HG03135 (cell line): Measurements from ENCODE around the gene PTPRM.

Experiments
- ATAC-seq: cut with Tn5 transposase; IDR thresholded peaks from one replicate; pipeline ENCODE4 v1.9.1; 2021; ENCODE audit warnings: mild to moderate bottlenecking, moderate library complexity; ENCODE audit not compliant: unreplicated experiment

Gene PTPRM

GRCh38 chr18:8081267-8081666 is 514.2 kb downstream of the PTPRM start:
- no peak for ATAC-seq

DNA sequence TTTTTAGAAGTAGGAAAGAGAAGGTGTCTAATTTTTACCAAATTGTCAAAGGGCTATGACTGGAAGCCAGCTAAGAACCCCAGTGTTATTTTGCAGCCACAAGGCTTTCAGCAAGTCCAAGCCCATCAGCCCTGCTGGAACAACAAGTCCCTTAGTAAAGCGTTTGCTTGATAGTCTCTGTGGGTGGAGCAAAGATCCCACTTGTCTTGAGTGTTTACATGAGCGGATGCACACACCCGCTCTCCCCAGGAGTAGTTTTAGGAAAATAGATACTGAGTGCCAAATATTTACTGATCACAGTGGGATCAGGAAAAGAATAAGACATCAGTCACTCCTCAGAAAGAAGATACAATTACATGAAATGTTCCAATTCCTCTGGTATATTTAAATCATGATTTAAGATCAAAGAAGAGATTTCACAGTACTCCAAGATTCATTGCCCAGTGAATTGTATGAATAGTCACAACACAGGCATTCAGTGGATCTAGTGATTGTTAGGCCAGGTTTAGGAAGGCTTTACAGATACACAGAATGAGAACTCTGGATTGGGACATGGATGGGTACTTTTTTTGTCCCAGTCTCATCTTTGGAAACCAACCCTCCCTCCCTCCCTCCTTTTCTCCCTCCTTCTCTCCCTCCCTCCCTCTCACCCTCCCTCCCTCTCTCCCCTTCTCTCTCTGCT is 514.9 kb downstream of the PTPRM start:
- ATAC-seq = no peak

GRCh38 chr18:8084160-8084559 is 517.0 kb downstream of the PTPRM start:
- ATAC-seq = no peak

DNA sequence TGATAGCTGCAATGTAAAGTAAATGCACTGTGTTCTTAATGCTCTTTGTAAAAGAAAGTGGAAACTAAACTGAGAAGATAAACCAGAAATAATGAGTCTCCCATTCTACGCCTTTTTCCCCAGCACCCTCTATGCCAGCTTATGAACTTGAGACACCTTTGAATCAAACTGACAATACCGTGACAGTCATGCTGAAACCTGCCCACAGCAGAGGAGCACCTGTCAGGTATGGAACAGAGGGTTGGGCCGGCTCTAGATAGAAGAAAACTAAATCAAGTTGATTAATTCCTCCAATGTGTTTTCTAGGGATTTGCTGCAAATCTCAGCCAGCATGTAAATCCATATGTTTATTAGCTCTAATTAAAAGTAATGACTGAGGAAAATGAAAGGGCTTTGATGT is 521.5 kb downstream of the PTPRM start:
- ATAC-seq = no peak

DNA sequence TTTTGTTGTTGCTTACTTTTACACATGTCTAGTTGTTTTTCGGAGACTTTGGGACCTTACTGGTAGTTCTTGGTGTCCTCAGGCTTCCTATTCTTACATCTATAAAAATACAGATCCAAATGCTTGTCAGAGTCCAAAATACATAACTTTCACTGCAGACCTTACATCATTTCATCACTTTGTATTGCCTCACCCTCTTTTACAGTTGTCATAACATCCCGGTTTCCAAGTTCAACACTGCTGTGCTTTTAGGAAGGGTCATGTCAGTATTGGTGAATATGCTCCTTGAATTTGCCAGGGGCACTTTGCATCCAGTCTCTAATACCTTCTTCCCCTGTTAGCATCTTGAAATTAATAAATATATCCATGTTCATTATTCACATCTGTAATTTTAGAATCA is 523.9 kb downstream of the PTPRM start:
- ATAC-seq = no peak

- no peak for ATAC-seq
These were observed 528.9 kb downstream of the PTPRM start for GRCh38 chr18:8095947-8096570.

DNA sequence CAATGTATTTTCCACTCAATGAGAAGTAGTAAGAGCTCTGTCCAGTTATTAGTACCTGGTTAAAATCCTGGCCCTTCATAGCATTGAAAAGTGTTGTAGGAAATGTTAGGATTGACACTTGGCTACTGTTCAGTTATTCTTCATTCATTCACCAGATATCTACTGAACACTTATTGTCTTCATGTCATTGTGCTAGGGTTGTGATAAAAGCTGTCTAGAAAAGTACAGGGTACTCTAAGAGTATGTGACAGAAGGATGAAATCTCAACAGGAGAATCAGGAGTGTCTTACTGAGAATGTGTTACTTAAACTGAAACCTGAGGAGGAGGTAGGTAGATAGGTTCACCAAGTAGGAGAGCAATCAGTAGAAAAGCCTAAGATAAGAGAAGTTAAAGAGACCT is 530.3 kb downstream of the PTPRM start:
- no peak for ATAC-seq

DNA sequence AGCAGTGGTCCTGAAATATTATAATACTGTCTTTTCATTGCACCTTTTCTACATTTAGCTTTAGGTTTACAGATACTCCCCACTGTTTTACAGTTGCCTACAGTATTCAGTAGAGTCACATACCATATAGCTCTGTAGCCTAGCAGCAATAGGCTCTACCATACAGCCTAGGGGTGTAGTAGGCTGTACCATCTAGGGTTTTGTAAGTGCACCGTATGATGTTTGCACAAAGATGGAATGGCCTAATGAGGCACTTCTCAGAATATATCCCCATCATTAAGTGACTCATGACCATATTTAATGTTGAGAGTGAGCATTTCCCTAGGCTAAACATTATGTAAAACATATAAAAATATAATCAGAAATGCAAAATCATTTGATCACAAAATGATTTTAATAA is 530.8 kb downstream of the PTPRM start:
- ATAC-seq = no peak

DNA sequence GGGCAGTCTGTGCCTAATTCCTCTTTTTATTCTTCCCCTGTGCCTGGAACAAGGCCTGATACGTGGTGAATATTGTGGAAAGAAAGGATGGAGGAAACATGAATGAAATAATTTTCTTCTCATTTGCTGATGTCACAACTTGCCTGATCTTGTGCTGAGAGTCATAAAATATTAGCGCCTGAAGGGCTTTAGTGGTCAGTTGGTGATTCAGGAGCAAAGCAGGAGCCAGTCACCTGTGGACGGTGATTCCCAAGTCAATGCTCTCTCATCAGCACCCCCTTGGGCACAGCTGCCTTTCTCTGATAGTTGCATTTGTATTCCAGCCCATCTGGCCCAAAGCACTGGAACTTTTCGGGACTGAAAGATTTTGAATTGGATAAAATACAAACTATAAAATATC is 539.5 kb downstream of the PTPRM start:
- ATAC-seq = no peak

DNA sequence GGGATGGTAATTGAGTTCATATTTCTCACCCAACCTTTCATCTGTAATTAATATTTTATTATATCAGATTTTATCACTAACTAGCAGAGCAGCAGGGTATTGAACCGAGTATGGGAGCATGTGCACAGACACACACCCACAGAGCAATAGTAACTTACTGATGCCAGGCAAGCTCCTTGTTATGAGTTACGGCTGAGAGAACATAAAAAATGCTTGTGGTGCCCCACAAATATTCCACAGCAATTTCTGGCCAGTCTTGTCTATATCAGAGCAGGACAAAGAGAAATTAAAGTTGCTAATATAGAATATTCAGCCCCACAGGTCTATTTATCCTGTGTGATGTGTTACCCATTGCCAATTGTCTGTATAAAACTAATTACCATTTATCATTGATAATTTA is 540.3 kb downstream of the PTPRM start:
- no peak for ATAC-seq

- no peak for ATAC-seq
These were observed 547.4 kb downstream of the PTPRM start for GRCh38 chr18:8114480-8114879.

DNA sequence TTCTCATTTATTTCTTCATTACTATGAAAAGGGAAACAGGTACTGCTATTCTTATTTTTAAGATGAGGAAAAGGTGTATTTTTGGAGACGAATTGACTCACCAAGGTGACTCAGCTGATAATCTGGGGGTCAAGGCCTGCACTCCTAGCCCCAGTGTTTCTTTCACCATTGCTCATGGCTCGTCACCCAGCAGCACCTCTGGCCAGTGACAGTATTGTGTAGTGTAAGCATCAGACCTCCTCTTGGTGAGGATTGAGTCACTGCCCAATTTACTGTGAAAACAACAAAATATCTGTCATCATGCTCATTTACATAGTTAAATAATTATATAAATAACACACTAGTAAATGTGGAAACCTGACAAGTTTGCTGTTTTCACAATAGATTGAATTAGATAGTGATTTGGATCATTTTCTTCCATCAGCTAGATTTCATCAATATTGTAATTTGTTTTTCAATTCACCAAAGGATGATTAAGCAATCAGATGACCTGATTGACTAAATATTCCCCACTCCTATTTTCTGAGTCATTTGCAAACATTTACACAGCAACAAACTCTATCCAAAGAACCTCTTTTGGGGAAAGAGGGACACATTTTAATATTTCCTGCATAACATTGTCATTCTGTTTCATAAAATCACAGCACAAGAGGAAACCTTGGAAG is 549.4 kb downstream of the PTPRM start:
- no peak for ATAC-seq

GRCh38 chr18:8117006-8117371 is 549.9 kb downstream of the PTPRM start:
- no peak for ATAC-seq

DNA sequence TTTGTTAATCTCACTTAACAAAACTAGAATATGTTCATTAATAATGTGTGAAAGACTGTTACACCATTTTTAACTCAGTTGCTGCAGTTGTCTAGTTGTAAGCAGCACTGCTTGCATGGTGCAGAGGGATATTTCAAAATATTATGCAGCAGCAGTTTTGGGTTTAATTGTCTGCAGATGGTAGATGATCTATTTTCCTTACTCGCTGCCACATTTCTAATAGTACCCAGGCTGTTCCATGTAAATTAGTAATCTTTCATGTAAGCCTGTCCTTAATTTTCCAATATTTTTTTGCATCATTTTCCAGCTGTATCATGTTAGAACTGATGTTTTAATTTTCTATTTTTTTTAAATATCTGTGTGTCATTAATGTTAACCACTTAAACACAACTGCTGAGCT is 554.0 kb downstream of the PTPRM start:
- no peak for ATAC-seq

- ATAC-seq = no peak
These were observed 554.9 kb downstream of the PTPRM start for GRCh38 chr18:8121942-8122480.

- no peak for ATAC-seq
These were observed 557.4 kb downstream of the PTPRM start for GRCh38 chr18:8124232-8125146.

DNA sequence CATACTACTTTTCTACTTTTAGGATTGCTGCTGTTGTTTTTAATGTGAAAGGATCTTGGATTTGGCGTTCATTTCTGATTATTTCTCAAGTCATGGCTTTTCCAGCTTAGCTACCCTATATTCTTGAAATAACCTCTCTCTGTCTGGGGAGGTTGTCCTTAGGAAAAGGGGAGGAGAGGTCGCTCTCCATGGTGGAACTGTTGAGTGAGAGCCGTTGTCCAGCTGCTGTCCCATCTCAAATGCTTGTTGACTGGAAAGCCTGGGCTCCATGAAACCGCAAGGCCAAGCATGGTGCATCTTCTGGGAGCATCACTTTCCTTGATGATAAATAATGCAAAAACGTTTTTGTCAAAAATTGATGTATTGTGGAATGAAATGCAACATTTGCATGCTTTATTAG is 563.0 kb downstream of the PTPRM start:
- ATAC-seq = no peak

DNA sequence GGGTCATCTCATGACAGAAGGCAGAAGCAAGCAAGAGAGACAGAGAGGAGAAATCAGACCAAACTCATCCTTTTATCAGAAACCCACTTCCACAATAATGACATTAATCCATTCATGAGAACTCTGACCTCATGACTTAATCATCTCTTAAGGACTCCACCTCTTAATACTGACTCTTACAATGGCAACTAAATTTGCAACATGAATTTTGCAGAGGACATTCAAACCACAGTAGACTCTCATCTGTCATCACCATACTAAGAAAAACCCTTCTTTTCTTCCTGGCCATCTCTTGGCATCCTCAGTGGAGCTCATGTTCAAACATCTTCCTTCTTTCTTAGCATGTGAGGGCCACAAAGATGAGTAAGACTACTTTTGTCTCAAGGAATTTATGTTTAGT is 565.9 kb downstream of the PTPRM start:
- ATAC-seq = no peak

DNA sequence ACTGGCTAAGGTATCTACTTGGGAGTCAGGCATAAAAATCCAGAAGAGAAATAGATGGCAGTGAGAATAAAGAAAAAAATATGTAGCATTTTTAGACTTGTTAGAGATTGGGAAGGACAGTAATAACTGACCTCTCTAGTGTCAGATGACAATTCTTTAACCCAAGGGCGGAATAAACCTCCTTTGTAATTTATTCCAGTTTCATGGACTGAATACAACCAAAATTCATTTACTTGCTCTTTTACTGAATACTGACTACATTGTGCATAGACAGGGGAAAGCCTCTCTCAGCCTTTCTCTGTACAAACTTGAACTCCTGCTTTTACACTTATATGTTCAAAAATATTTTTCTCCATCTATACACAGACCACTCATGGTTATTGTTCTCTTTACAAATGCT is 566.8 kb downstream of the PTPRM start:
- ATAC-seq = no peak

GRCh38 chr18:8139127-8139527 is 572.0 kb downstream of the PTPRM start:
- ATAC-seq = no peak

GRCh38 chr18:8139891-8140406 is 572.8 kb downstream of the PTPRM start:
- no peak for ATAC-seq
